NCI-H1048 (cell line): ENCODE results near the gene CRMP1.

Experiments
- DNase-seq: peaks from one replicate; lab custom pipeline; 2025; lab: John Stamatoyannopoulos, UW

The CRMP1 gene

GRCh38 chr4:5796976-5797375 lies 95.9 kb downstream of the CRMP1 start:
- no peak for DNase-seq

GRCh38 chr4:5795580-5795979 lies 97.3 kb downstream of the CRMP1 start:
- DNase-seq: no peak

- no peak for DNase-seq
Measured at GRCh38 chr4:5793514-5793913, 99.4 kb downstream of the CRMP1 start.

GRCh38 chr4:5791654-5792053 lies 101.2 kb downstream of the CRMP1 start:
- no peak for DNase-seq

GRCh38 chr4:5790546-5790857 lies 102.4 kb downstream of the CRMP1 start:
- DNase-seq: no peak

GRCh38 chr4:5789141-5789540 lies 103.7 kb downstream of the CRMP1 start:
- DNase-seq: no peak

GRCh38 chr4:5788144-5788543 lies 104.7 kb downstream of the CRMP1 start:
- DNase-seq: no peak

GRCh38 chr4:5787311-5787710 lies 105.6 kb downstream of the CRMP1 start:
- no peak for DNase-seq

- DNase-seq: no peak
Measured at GRCh38 chr4:5785806-5786680, 106.8 kb downstream of the CRMP1 start.

GRCh38 chr4:5784960-5785611 lies 107.8 kb downstream of the CRMP1 start:
- DNase-seq: no peak

GRCh38 chr4:5784021-5784420 lies 108.9 kb downstream of the CRMP1 start:
- DNase-seq: no peak

- no peak for DNase-seq
Measured at GRCh38 chr4:5783486-5783885, 109.4 kb downstream of the CRMP1 start.

GRCh38 chr4:5782829-5783476 lies 109.9 kb downstream of the CRMP1 start:
- no peak for DNase-seq

GRCh38 chr4:5781691-5782090 lies 111.2 kb downstream of the CRMP1 start:
- no peak for DNase-seq

GRCh38 chr4:5780831-5781480 lies 111.9 kb downstream of the CRMP1 start:
- DNase-seq: no peak

- DNase-seq: no peak
Measured at GRCh38 chr4:5776510-5776909, 116.4 kb downstream of the CRMP1 start.

GRCh38 chr4:5774416-5775036 lies 118.4 kb downstream of the CRMP1 start:
- no peak for DNase-seq

- no peak for DNase-seq
Measured at GRCh38 chr4:5773271-5773555, 119.7 kb downstream of the CRMP1 start.

- no peak for DNase-seq
Measured at GRCh38 chr4:5772528-5773270, 120.2 kb downstream of the CRMP1 start.
